ENCODE measurements around the gene PTGDR2.

Gene PTGDR2

DNA sequence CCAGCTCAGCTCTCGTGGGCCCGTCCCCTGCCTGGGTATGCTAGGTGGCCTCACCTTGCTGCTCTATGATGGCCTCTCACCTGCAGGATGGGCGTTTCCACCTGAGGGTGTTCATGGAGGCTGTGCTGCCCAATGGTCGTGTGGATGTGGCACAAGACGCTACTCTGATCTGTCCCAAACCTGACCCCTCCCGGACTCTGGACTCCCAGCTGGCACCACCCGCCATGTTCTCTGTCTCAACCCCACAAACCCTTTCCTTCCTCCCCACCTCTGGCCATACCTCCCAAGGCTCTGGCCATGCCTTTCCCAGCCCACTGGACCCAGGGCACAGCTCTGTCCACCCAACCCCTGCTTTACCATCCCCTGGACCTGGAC lies 13.7 kb upstream of the PTGDR2 start:
- TF ChIP-seq, protein P1, sequence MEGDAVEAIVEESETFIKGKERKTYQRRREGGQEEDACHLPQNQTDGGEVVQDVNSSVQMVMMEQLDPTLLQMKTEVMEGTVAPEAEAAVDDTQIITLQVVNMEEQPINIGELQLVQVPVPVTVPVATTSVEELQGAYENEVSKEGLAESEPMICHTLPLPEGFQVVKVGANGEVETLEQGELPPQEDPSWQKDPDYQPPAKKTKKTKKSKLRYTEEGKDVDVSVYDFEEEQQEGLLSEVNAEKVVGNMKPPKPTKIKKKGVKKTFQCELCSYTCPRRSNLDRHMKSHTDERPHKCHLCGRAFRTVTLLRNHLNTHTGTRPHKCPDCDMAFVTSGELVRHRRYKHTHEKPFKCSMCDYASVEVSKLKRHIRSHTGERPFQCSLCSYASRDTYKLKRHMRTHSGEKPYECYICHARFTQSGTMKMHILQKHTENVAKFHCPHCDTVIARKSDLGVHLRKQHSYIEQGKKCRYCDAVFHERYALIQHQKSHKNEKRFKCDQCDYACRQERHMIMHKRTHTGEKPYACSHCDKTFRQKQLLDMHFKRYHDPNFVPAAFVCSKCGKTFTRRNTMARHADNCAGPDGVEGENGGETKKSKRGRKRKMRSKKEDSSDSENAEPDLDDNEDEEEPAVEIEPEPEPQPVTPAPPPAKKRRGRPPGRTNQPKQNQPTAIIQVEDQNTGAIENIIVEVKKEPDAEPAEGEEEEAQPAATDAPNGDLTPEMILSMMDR (IDR thresholded peaks at IDR 0.05; ENCODE audit: low read depth, low read length, missing control alignments): no peak
- no peak overlapping the region for H3K4me3 ChIP-seq (ENCODE audit: low read depth, low read length)
- no peak for DNase-seq (ENCODE audit: low read depth)

DNA sequence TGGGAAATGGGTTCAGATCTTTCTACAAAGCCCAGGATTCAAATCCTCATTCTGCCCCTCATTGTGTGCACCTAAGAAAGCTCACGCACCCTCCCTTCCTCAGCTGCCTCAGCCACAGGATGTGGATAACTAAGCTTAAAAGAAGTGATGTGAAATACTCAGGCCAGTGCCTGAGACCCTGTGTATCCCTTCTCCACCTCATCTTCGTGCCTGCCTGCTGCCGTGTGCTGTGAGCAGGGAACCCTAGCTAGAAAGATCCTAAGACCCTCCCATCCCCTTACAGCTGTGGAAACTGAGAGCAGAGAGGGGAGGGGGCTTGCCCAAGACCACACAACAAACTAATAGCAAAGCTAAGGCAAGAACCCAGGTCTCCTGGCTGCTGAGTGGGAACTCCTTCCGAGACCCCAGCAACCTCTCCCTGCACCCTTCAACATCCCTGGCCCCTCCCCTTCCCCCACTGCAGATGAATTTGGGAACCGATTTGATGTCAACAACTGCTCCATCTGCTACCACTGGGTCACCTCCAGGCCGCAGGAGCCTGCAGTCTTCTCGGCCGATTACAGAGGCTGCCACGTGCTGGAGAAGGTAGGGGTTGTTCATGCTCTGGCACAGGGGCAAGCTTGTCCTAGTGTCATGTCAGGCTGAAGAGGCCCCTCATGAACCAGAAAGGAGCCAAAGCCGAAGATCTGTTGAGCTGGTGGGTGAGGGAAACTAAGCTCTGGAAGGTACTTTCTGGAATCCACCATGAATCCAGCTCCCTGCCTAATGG lies 13.1 kb upstream of the PTGDR2 start:
- TF ChIP-seq, protein P1 (IDR thresholded peaks at IDR 0.05; ENCODE audit: low read depth, low read length, missing control alignments): no peak

DNA sequence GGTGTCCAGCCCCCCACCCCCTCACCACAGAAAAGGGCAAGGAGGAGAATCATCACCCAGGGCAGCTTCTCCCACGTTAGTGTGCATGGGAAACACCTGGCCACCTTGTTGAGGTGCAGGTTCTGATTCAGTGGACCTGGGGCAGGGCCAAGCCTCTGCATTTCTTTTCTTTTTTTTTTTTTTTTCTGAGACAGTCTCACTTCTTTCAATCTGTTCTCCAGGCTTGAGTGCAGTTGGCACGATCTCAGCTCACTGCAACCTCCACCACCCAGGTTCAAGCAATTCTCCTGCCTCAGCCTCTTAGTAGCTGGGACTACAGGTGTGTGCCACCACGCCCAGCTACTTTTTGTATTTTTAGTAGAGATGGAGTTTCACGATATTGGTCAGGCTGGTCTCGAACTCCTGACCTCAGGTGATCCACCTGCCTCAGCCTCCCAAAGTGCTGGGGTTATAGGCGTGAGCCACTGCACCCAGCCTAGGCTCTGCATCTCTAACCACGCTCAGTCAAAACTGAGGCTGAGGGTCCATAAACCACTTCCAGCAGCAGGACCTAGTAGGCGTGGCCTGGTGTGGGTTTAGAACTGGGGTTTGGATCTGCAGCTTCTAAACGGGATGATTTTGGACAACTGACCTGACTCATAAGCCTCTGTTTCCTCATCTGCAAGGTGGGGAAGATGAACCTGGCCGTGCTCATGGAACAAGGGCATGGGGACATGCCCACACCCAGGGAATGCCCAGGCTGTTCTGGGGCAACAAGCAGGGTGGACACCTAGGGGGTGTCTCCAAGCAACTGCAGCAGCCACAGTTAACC lies 12.3 kb upstream of the PTGDR2 start:
- TF ChIP-seq, protein P1 (IDR thresholded peaks at IDR 0.05; ENCODE audit: low read depth, low read length, missing control alignments): no peak
- H3K4me3 ChIP-seq (ENCODE audit: low read depth, low read length): no peak overlapping the region
- DNase-seq (ENCODE audit: low read depth): no peak

More for the DNA sequence above, 13.1 kb upstream of the PTGDR2 start:
- no peak for DNase-seq (ENCODE audit: low read depth)
- H3K4me3 ChIP-seq (ENCODE audit: low read depth, low read length): no peak overlapping the region

DNA sequence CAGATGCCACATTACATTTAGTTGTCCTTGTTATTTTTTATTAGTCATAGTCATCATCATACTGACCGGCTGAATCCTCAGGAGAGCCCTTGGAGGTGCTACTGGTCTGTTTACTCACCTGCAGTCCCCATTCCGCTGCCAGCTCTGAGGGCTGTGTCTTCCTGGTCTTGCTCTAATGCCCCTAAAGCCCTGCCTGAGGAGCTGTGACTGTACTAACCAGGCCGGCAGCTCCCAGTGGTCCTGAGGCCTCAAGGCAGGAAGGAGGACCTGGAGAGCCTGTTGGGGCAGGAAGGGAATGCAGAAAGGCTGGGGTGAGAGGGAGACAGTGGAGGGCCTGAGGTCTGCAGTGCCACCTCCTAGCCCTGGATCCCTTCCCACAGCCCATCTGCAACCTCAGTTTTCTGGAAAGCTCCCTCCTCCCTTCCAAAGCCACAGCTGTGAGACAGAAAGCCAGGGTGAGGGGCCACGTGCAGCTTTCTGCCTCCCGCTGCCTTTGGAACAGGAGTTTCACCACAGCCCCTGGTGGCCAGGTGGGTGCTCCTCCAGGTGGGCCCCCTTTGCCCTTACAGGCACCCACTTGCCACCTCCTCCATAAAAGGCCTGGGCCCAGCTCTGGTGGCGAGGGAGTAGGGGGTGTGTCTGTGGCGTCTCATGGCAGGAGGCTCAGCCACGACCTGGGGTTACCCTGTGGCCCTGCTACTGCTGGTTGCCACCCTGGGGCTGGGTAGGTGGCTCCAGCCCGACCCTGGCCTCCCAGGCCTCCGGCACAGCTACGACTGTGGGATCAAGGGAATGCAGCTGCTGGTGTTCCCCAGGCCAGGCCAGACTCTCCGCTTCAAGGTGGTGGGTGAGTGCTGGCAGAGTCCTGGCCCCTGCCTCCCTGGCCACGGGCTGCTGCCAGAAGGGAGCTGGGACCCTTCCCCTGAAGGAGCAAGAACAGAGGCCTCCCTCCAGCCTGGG lies 11.4 kb upstream of the PTGDR2 start, which contains the start of gene ZP1:
Gene ZP1, plus strand, starts transcription at position 632 of the 960 bp plus-strand sequence. Its CDS starts 20 bp downstream, at position 652.
- no peak within 1 kb of the TSS for H3K4me3 ChIP-seq (ENCODE audit: low read depth, low read length)
- TF ChIP-seq, protein P1 (IDR thresholded peaks at IDR 0.05; ENCODE audit: low read depth, low read length, missing control alignments): no peak
- no peak for DNase-seq (ENCODE audit: low read depth)

DNA sequence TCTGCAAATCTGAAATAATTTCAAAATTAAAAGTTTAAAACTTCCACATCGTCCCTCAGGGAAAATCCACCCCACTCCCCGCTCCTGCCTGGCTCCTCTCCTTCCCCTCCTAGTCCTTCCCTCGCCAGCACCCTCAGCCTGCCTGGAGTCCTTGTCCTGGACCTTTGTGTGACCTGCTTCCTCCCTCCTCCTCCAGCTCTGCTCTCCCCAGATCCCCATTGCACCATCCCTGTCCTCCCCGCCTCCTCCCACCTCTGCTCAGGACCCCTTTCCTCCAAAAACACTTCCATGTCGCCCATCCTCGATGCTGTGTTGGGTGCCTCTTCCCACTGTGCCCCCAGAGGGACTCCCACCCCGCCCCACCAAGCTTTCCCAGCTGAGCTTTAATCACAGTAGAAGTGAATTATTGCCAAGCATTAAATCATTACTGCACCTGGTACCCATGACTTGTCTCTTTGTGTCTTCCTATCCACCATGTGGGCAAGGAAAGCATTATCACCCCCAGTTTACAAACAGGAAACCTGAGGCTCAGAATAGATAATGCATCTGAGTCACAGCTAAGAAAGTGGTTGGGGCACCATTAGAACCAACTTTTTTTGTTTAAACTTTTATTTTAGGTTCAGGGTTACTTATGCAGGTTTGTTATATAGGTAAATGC lies 9.2 kb upstream of the PTGDR2 start:
- no peak for DNase-seq (ENCODE audit: low read depth)
- no peak overlapping the region for H3K4me3 ChIP-seq (ENCODE audit: low read depth, low read length)
- TF ChIP-seq, protein P1 (IDR thresholded peaks at IDR 0.05; ENCODE audit: low read depth, low read length, missing control alignments): no peak
